ENCODE measurements around the gene TMEM269.

DNA sequence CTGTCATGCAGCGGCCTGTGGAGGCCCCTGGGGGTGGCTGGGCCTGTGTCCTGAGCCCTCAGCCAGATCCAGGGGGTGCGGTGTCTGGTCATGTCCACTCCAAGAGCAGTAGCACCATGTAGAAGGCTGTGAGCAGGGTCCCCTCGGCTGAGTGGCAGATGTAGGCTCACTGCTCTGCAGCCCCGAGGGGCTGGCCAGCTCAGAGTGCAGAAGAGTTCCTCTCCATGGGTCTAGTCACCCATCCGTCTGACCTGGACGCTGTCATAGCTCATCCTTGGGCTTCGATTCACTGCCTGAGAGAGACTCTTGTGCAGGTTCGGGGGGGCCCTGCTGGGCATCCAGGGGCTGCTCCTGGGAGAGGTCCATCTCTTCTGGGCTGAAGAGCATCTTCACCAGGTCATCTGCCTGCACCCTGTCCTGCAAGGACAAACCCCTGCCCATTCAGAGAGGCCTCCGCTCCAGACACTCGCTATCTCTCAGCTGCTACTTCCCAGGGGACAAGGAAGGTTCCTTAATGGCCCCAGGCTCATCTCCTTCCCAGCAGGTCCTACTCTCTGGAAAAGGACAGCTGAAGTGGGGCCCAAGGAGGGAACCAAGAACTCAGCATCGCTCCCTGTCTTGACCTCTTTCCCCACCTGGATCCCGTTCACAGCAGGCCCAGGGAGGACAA is 38.2 kb upstream of the TMEM269 start:
- TF ChIP-seq ZNF384 (IDR thresholded peaks at IDR 0.05; ENCODE audit: borderline replicate concordance, low read depth, low read length) (no peak), BRCA1 (IDR thresholded peaks at IDR 0.05; ENCODE audit: low read depth, low read length) (no peak), BHLHE40 (IDR thresholded peaks at IDR 0.05; ENCODE audit: borderline replicate concordance in 1 of 2, low read depth in 2 of 2, low read length in 1 of 2) (no peak), MYC (IDR thresholded peaks at IDR 0.05; ENCODE audit: insufficient read depth, insufficient read length, insufficient replicate concordance, low read length, severe bottlenecking) (no peak), NFIC (IDR thresholded peaks at IDR 0.05; ENCODE audit: low read depth, low read length) (no peak), CREB1 (IDR thresholded peaks at IDR 0.05; ENCODE audit: low read depth) (no peak), ASH2L (IDR thresholded peaks at IDR 0.05; ENCODE audit: borderline replicate concordance, low read depth) (no peak), RBBP5 (conservative IDR thresholded peaks at IDR 0.05) (no peak), ZBED1 (IDR thresholded peaks at IDR 0.05; ENCODE audit: borderline replicate concordance) (no peak), CREM (IDR thresholded peaks at IDR 0.05; ENCODE audit: low read depth) (no peak)
- TF ChIP-seq, protein P1, sequence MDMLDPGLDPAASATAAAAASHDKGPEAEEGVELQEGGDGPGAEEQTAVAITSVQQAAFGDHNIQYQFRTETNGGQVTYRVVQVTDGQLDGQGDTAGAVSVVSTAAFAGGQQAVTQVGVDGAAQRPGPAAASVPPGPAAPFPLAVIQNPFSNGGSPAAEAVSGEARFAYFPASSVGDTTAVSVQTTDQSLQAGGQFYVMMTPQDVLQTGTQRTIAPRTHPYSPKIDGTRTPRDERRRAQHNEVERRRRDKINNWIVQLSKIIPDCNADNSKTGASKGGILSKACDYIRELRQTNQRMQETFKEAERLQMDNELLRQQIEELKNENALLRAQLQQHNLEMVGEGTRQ (IDR thresholded peaks at IDR 0.05; ENCODE audit: borderline replicate concordance, low read depth, low read length) = no peak
- TF ChIP-seq, protein P2, sequence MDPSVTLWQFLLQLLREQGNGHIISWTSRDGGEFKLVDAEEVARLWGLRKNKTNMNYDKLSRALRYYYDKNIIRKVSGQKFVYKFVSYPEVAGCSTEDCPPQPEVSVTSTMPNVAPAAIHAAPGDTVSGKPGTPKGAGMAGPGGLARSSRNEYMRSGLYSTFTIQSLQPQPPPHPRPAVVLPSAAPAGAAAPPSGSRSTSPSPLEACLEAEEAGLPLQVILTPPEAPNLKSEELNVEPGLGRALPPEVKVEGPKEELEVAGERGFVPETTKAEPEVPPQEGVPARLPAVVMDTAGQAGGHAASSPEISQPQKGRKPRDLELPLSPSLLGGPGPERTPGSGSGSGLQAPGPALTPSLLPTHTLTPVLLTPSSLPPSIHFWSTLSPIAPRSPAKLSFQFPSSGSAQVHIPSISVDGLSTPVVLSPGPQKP (IDR thresholded peaks at IDR 0.05; ENCODE audit: low read depth, low read length) = no peak
- TF ChIP-seq, protein P3, sequence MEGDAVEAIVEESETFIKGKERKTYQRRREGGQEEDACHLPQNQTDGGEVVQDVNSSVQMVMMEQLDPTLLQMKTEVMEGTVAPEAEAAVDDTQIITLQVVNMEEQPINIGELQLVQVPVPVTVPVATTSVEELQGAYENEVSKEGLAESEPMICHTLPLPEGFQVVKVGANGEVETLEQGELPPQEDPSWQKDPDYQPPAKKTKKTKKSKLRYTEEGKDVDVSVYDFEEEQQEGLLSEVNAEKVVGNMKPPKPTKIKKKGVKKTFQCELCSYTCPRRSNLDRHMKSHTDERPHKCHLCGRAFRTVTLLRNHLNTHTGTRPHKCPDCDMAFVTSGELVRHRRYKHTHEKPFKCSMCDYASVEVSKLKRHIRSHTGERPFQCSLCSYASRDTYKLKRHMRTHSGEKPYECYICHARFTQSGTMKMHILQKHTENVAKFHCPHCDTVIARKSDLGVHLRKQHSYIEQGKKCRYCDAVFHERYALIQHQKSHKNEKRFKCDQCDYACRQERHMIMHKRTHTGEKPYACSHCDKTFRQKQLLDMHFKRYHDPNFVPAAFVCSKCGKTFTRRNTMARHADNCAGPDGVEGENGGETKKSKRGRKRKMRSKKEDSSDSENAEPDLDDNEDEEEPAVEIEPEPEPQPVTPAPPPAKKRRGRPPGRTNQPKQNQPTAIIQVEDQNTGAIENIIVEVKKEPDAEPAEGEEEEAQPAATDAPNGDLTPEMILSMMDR (IDR thresholded peaks at IDR 0.05 in 2 of 3, conservative IDR thresholded peaks at IDR 0.05 in 1 of 3; ENCODE audit: control insufficient read depth in 2 of 3, extremely low read depth in 1 of 3, insufficient read depth in 1 of 3, low read depth in 3 of 3, low read length in 3 of 3) = no peak

Data from GM12878 (cell line).